Nephron (organoid): Measurements from ENCODE around the gene GPX2.

ENCODE experiments used
- H3K27ac Mint-ChIP-seq, 3 experiments: 2 replicates each; pipeline ENCODE4 v1.8.0; 2020; ENCODE audit warnings: mixed read lengths in 3 of 3, mild to moderate bottlenecking in 2 of 3, moderate library complexity in 1 of 3
- H3K27me3 Mint-ChIP-seq: 2 replicates; pipeline ENCODE4 v1.8.0; 2021; ENCODE audit warnings: low read depth, mild to moderate bottlenecking, moderate library complexity, mixed read lengths
- H3K36me3 Mint-ChIP-seq: 2 replicates; pipeline ENCODE4 v1.8.0; 2020; ENCODE audit warnings: low read depth, mixed read lengths
- H3K4me1 Mint-ChIP-seq: 2 replicates; pipeline ENCODE4 v1.8.0; 2020; ENCODE audit warnings: mixed read lengths
- H3K4me3 Mint-ChIP-seq, 3 experiments: 2 replicates each; pipeline ENCODE4 v1.8.0; 2020; ENCODE audit warnings: mild to moderate bottlenecking in 3 of 3, mixed read lengths in 3 of 3, moderate library complexity in 2 of 3
- H3K9me3 Mint-ChIP-seq: 2 replicates; pipeline ENCODE4 v1.8.0; 2020; ENCODE audit warnings: mixed read lengths
- TF ChIP-seq, protein P1 (sequence below), 3 experiments: fragments of 200-600 bp; sonication (generic); IDR thresholded peaks; one replicate each; pipeline ENCODE4 v1.5.0; 2021; ENCODE audit warnings: antibody characterized with exemption in 3 of 3; ENCODE audit not compliant: unreplicated experiment in 3 of 3

The GPX2 gene

DNA sequence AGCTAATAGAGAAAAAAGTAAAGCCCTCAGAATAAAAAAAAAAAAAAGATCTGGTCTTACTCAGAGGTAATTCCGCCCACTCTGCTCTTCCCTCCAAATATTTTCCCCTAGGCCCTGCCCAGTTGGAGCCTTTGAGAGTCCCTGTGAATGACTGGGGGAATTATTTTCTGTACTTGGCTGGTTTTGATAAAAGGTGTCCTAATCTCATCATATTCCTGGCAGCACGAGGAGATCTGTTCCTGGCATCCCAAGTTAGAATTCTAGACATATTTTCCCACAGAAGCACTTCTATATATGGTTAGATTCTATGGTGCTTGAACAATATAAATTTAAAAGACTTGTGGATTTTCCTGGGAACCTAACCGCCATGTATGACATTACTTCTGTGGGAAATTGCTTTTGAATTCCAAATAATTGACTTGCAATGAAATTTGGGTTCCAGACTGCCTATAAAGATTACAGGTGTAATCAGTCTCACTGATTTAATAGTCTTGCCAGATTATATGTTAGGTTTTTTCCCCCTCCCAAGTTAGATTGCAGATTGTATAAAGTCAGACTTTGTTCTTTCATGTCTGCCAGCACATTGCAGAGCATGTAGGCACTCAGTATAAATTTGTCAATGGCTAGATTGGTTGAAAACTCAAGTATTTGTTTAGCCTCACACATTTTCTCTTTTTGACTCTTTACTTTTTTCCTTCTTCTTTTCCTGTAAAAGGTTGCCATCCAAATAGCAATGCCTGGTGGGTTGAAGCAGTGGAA, 12.3 kb downstream of the GPX2 start:
- Mint-ChIP-seq H3K4me3 (no peak overlapping the region), H3K27me3 (no peaks in the 10 kb centered on the region)

DNA sequence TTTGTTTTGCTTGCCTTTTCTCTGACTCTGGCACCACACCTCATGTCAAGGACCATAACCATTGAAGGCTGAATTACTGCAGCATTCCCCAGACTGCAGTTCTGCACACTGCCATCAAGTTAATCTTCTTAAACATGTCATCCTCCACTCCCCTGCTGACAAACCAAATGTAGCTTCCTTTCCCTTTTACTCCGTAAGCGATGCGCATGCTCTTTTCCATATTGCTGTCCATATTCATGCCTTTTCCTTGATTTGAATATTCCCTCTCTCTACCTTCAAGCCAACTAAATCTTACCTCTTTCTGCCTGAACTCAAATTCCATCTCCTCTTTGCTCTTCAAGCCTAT, 13.6 kb downstream of the GPX2 start:
- no peak overlapping the region for H3K27ac Mint-ChIP-seq
- peaks cover 17% of the 10 kb centered on the region for H3K4me1 Mint-ChIP-seq
- H3K36me3 Mint-ChIP-seq: peaks cover 24% of the 10 kb centered on the region
- TF ChIP-seq, protein P1, sequence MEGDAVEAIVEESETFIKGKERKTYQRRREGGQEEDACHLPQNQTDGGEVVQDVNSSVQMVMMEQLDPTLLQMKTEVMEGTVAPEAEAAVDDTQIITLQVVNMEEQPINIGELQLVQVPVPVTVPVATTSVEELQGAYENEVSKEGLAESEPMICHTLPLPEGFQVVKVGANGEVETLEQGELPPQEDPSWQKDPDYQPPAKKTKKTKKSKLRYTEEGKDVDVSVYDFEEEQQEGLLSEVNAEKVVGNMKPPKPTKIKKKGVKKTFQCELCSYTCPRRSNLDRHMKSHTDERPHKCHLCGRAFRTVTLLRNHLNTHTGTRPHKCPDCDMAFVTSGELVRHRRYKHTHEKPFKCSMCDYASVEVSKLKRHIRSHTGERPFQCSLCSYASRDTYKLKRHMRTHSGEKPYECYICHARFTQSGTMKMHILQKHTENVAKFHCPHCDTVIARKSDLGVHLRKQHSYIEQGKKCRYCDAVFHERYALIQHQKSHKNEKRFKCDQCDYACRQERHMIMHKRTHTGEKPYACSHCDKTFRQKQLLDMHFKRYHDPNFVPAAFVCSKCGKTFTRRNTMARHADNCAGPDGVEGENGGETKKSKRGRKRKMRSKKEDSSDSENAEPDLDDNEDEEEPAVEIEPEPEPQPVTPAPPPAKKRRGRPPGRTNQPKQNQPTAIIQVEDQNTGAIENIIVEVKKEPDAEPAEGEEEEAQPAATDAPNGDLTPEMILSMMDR (IDR thresholded peaks at IDR 0.05; ENCODE audit: unreplicated experiment in 3 of 3): no peak
- no peaks in the 10 kb centered on the region for H3K9me3 Mint-ChIP-seq
- no peaks in the 10 kb centered on the region for H3K27me3 Mint-ChIP-seq
- no peak overlapping the region for H3K4me3 Mint-ChIP-seq

More for the DNA sequence above, 12.3 kb downstream of the GPX2 start:
- Mint-ChIP-seq H3K36me3 (peaks cover 26% of the 10 kb centered on the region), H3K27ac (peak overlapping the region in 2 of 3 experiments; percentile 1 to 43), H3K9me3 (no peaks in the 10 kb centered on the region), H3K4me1 (peaks cover 28% of the 10 kb centered on the region)
- TF ChIP-seq, protein P1 (IDR thresholded peaks at IDR 0.05; ENCODE audit: unreplicated experiment in 3 of 3): no peak

DNA sequence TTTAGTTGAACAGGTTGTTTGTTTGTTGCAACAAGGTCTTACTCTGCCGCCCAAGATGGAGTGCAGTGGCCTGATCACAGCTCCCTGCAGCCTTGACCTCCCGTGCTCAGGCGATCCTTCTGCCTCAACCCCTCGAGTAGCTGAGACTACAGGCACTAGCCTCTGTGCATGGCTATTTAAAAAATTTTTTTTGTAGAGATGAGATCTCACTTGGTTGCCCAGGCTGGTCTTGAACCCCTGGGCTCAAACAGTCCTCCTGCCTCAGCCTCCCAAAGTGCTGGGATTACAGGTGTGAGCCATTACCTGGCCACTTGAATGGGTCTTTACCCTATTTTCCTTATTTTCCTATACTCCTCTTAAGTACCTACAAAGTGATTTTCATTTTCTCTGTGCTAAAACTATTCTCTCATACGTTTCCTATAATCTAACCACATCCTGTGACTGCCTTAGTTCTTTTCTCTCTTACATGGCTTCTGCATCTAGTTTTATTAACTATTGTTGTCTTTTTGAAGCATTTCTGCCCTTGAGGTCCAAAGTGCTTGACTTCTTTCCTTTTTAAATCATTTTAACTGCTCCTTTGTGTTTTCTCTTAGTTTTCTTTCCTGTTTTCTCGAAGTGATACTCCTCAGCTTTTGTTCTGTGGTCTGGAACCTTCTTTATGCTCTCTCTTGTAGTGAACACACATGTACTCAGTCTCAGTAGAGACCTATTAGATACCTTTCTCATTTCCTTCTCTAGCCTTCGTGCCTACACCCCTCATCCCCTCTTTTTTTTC, 14.1 kb downstream of the GPX2 start:
- peaks cover 15% of the 10 kb centered on the region for H3K4me1 Mint-ChIP-seq
- H3K9me3 Mint-ChIP-seq: no peaks in the 10 kb centered on the region
- no peak overlapping the region for H3K4me3 Mint-ChIP-seq
- H3K27me3 Mint-ChIP-seq: no peaks in the 10 kb centered on the region
- TF ChIP-seq, protein P1 (IDR thresholded peaks at IDR 0.05; ENCODE audit: unreplicated experiment in 3 of 3): no peak
- no peak overlapping the region for H3K27ac Mint-ChIP-seq
- H3K36me3 Mint-ChIP-seq: peaks cover 28% of the 10 kb centered on the region

DNA sequence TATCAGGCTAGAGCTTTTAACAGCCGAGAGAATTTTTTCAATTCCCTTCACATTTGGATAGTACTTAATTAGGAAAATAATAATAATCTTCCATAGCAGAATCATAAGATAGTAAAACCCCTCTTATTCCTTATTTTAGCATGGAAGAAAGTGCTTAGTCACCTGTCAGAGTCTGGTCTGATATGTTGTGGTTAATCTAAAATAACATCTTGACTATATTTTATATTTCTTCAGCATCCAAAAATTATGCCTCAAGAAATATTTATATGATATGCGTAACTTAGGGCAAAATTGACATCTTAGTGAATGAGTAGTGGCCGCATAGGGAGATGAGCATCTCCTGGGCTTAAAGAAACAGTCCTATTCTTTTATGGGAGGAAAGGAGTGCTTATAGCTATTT, 15.5 kb downstream of the GPX2 start:
- Mint-ChIP-seq H3K4me1 (peaks cover 8% of the 10 kb centered on the region), H3K27ac (no peak overlapping the region), H3K4me3 (no peak overlapping the region), H3K27me3 (no peaks in the 10 kb centered on the region), H3K9me3 (no peaks in the 10 kb centered on the region), H3K36me3 (peaks cover 28% of the 10 kb centered on the region)
- TF ChIP-seq, protein P1 (IDR thresholded peaks at IDR 0.05; ENCODE audit: unreplicated experiment in 3 of 3): no peak

DNA sequence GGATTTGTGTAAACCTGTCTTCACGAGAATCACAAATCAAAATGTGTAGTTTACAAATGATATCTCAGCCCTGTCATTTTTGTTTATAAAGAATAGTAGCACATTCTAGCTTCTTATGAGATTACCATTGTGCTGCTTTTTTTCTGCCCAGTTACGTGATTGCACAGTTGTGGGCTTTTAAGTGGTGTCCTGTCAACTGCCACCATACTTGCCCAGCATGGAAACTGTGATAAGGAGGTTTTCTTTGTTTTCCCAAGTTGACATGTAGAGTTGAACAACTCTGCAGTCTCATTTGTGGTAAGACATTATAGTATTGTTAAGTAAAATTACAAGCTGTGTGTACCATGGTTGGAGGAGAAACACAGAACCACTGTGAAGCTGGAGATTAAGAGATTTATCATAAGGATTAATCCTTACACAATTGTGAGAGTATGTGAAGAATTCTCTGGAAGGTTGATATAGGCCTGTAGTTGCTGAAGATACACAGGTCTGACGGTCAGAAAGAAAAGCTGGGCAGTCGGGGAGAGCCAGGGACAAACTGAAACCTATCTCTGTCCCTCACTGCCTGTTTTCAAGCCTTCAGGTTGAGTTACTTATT, 16.0 kb downstream of the GPX2 start:
- Mint-ChIP-seq H3K27me3 (no peaks in the 10 kb centered on the region), H3K4me3 (no peak overlapping the region), H3K36me3 (peaks cover 28% of the 10 kb centered on the region), H3K27ac (no peak overlapping the region), H3K4me1 (peaks cover 3% of the 10 kb centered on the region), H3K9me3 (no peaks in the 10 kb centered on the region)
- TF ChIP-seq, protein P1 (IDR thresholded peaks at IDR 0.05; ENCODE audit: unreplicated experiment in 3 of 3): no peak
